H1 (cell line): ENCODE measurements around the gene CD38. TPM values are rescaled to one million over a fixed set of nuclear protein-coding genes. Genes with fewer than 3 reads are reported as not detected.

Source experiments
- CBX8 ChIP-seq: fragments of 300-800, 300-1000 bp; sonication (generic); IDR thresholded peaks from 2 replicates; pipeline ENCODE4 v1.7.1; 2016; ENCODE audit warnings: low read depth, low read length, borderline replicate concordance
- HDAC2 ChIP-seq, 2 experiments: fragments of 300-600 bp in 1 of 2; sonication (generic) in 1 of 2; IDR thresholded peaks; 2 replicates each; pipeline ENCODE4 v1.6.1; 2011 to 2012; ENCODE audit warnings: low read depth in 2 of 2, low read length in 2 of 2, mild to moderate bottlenecking in 2 of 2, moderate library complexity in 2 of 2, borderline replicate concordance in 1 of 2, inconsistent platforms in 1 of 2
- KDM5A ChIP-seq: fragments of 200-600 bp; IDR thresholded peaks from 2 replicates; pipeline ENCODE4 v1.7.1; 2012; ENCODE audit warnings: mild to moderate bottlenecking, low read length, inconsistent platforms, mixed read lengths
- RXRA ChIP-seq: IDR thresholded peaks from 2 replicates; pipeline ENCODE4 v1.6.1; 2011; ENCODE audit warnings: low read depth, mild to moderate bottlenecking, low read length, moderate library complexity; ENCODE audit not compliant: insufficient read depth
- SIX5 ChIP-seq: IDR thresholded peaks from 2 replicates; pipeline ENCODE4 v1.6.1; 2011; ENCODE audit warnings: mild to moderate bottlenecking, low read depth, low read length
- SP4 ChIP-seq: IDR thresholded peaks from 2 replicates; pipeline ENCODE4 v1.6.1; 2012; ENCODE audit warnings: low read length, inconsistent platforms
- SRF ChIP-seq: IDR thresholded peaks from 2 replicates; pipeline ENCODE4 v1.6.1; 2011; ENCODE audit warnings: mild to moderate bottlenecking, low read depth, low read length, moderate library complexity
- SUZ12 ChIP-seq: fragments of 200-600 bp; sonication (generic); IDR thresholded peaks from 2 replicates; pipeline ENCODE4 v1.6.1; 2012; ENCODE audit warnings: mild to moderate bottlenecking, inconsistent platforms, low read length, moderate library complexity, mixed read lengths
- TAF1 ChIP-seq: IDR thresholded peaks from 2 replicates; pipeline ENCODE4 v1.6.1; 2011; ENCODE audit warnings: mild to moderate bottlenecking, low read depth, low read length
- polyA plus RNA-seq, 7 experiments: library from polyadenylated mRNA; depleted of rRNA in 3 of 7; stranded (reverse) in 5 of 7; unstranded in 2 of 7; fragments of >200 nt in 5 of 7; fragments of 200-250 nt in 2 of 7; gene quantifications; 1 replicate in 5 of 7; 2 replicates in 1 of 7; 4 replicates in 1 of 7; pipeline versions ENCODE4 v1.2.1 to v1.2.3, GENCODE V29; 2011 to 2013; ENCODE audit warnings: missing spikeins in 2 of 7, mixed read lengths in 2 of 7
- total RNA-seq: library from RNA; stranded (reverse); fragmentation: NEBNext Ultra II Directional; extraction: Animal tissue kit (Norgen Biotek cat#: 25700); gene quantifications from 2 replicates; pipeline ENCODE4 v1.2.1, GENCODE V29; 2021
- TF ChIP-seq, protein P1 (sequence below): fragments of 300-600 bp; sonication (generic); IDR thresholded peaks from 2 replicates; pipeline ENCODE4 v1.7.1; 2012; ENCODE audit warnings: low read length, moderate library complexity, mild to moderate bottlenecking, inconsistent platforms; ENCODE audit not compliant: insufficient replicate concordance
- TF ChIP-seq, protein P2 (sequence below): IDR thresholded peaks from 2 replicates; pipeline ENCODE4 v1.6.1; 2012; ENCODE audit warnings: inconsistent platforms

Gene CD38
- total and polyA plus RNA-seq, 2 of the 8 experiments (the other 6 are each of a cell fraction or from before 2014, with no cell fraction given) = 0.14 to 0.24 TPM

- TF ChIP-seq, protein P1, sequence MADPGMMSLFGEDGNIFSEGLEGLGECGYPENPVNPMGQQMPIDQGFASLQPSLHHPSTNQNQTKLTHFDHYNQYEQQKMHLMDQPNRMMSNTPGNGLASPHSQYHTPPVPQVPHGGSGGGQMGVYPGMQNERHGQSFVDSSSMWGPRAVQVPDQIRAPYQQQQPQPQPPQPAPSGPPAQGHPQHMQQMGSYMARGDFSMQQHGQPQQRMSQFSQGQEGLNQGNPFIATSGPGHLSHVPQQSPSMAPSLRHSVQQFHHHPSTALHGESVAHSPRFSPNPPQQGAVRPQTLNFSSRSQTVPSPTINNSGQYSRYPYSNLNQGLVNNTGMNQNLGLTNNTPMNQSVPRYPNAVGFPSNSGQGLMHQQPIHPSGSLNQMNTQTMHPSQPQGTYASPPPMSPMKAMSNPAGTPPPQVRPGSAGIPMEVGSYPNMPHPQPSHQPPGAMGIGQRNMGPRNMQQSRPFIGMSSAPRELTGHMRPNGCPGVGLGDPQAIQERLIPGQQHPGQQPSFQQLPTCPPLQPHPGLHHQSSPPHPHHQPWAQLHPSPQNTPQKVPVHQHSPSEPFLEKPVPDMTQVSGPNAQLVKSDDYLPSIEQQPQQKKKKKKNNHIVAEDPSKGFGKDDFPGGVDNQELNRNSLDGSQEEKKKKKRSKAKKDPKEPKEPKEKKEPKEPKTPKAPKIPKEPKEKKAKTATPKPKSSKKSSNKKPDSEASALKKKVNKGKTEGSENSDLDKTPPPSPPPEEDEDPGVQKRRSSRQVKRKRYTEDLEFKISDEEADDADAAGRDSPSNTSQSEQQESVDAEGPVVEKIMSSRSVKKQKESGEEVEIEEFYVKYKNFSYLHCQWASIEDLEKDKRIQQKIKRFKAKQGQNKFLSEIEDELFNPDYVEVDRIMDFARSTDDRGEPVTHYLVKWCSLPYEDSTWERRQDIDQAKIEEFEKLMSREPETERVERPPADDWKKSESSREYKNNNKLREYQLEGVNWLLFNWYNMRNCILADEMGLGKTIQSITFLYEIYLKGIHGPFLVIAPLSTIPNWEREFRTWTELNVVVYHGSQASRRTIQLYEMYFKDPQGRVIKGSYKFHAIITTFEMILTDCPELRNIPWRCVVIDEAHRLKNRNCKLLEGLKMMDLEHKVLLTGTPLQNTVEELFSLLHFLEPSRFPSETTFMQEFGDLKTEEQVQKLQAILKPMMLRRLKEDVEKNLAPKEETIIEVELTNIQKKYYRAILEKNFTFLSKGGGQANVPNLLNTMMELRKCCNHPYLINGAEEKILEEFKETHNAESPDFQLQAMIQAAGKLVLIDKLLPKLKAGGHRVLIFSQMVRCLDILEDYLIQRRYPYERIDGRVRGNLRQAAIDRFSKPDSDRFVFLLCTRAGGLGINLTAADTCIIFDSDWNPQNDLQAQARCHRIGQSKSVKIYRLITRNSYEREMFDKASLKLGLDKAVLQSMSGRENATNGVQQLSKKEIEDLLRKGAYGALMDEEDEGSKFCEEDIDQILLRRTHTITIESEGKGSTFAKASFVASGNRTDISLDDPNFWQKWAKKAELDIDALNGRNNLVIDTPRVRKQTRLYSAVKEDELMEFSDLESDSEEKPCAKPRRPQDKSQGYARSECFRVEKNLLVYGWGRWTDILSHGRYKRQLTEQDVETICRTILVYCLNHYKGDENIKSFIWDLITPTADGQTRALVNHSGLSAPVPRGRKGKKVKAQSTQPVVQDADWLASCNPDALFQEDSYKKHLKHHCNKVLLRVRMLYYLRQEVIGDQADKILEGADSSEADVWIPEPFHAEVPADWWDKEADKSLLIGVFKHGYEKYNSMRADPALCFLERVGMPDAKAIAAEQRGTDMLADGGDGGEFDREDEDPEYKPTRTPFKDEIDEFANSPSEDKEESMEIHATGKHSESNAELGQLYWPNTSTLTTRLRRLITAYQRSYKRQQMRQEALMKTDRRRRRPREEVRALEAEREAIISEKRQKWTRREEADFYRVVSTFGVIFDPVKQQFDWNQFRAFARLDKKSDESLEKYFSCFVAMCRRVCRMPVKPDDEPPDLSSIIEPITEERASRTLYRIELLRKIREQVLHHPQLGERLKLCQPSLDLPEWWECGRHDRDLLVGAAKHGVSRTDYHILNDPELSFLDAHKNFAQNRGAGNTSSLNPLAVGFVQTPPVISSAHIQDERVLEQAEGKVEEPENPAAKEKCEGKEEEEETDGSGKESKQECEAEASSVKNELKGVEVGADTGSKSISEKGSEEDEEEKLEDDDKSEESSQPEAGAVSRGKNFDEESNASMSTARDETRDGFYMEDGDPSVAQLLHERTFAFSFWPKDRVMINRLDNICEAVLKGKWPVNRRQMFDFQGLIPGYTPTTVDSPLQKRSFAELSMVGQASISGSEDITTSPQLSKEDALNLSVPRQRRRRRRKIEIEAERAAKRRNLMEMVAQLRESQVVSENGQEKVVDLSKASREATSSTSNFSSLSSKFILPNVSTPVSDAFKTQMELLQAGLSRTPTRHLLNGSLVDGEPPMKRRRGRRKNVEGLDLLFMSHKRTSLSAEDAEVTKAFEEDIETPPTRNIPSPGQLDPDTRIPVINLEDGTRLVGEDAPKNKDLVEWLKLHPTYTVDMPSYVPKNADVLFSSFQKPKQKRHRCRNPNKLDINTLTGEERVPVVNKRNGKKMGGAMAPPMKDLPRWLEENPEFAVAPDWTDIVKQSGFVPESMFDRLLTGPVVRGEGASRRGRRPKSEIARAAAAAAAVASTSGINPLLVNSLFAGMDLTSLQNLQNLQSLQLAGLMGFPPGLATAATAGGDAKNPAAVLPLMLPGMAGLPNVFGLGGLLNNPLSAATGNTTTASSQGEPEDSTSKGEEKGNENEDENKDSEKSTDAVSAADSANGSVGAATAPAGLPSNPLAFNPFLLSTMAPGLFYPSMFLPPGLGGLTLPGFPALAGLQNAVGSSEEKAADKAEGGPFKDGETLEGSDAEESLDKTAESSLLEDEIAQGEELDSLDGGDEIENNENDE = no peak
- no peak for TF ChIP-seq CBX8
- no peak for TF ChIP-seq SRF
- TF ChIP-seq TAF1 = no peak
- TF ChIP-seq, protein P2, sequence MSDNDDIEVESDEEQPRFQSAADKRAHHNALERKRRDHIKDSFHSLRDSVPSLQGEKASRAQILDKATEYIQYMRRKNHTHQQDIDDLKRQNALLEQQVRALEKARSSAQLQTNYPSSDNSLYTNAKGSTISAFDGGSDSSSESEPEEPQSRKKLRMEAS = no peak
- no peak for TF ChIP-seq HDAC2 (IDR thresholded peaks at IDR 0.05; ENCODE audit: borderline replicate concordance in 1 of 2, low read depth in 2 of 2, low read length in 2 of 2)
- no peak for TF ChIP-seq KDM5A
- TF ChIP-seq SUZ12 = no peak
- TF ChIP-seq RXRA = no peak
- TF ChIP-seq SP4 = no peak
- TF ChIP-seq SIX5 = no peak
These were observed 119.4 kb downstream of the CD38 start (continued) for GRCh38 chr4:15897577-15897976.
